ENCODE measurements around the gene ERC1.

ERC1 gene

DNA sequence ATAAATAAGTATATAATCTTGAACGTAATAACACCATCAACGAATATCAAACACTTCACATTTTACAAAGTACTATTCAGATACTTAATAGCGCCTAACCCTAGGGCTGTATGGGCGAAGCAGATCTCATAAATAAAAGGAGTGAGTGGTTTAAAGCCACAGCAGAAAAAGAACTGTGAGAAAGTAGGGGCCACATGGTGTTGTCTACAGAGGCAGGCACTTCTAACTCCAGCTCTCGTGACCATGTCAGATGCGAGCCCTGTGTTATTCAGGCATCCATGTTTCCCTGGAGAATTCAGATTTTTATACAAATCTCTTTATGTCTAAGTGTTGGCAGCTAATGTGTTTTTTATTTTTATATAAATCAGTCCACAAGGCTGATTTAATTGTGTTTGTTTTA lies 391.1 kb downstream of the ERC1 start:
- DNase-seq, result no peak
- Histone ChIP-seq H3K4me3 (ENCODE audit: low read depth, low read length) (no peak overlapping the region), H3K36me3 (peaks cover under 1% of the 10 kb centered on the region), H3K27ac (no peak overlapping the region), H3K9me3 (ENCODE audit: severe bottlenecking) (no peaks in the 10 kb centered on the region), H3K27me3 (ENCODE audit: insufficient read depth, low read depth, severe bottlenecking) (no peaks in the 10 kb centered on the region)
- TF ChIP-seq, protein P1, sequence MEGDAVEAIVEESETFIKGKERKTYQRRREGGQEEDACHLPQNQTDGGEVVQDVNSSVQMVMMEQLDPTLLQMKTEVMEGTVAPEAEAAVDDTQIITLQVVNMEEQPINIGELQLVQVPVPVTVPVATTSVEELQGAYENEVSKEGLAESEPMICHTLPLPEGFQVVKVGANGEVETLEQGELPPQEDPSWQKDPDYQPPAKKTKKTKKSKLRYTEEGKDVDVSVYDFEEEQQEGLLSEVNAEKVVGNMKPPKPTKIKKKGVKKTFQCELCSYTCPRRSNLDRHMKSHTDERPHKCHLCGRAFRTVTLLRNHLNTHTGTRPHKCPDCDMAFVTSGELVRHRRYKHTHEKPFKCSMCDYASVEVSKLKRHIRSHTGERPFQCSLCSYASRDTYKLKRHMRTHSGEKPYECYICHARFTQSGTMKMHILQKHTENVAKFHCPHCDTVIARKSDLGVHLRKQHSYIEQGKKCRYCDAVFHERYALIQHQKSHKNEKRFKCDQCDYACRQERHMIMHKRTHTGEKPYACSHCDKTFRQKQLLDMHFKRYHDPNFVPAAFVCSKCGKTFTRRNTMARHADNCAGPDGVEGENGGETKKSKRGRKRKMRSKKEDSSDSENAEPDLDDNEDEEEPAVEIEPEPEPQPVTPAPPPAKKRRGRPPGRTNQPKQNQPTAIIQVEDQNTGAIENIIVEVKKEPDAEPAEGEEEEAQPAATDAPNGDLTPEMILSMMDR (IDR thresholded peaks at IDR 0.05; ENCODE audit: low read depth, low read length), result no peak

DNA sequence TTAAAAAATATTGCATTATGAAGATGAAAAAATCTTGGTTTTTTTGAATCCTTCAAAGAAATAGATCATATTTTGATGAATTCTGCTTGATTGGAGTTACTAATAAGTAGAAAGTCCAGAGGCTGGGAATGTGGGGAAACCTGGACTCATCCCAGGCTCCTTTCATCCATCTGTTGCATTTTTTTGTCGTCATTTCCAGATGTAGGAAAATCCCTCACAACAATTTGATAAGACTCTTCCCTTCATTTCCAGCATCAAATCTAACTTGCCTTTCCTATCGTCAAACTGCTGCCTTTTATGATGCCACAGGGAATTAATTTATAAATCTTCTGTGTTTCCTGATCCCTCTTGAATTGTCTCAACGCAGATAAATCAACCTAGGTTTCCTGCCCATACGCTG lies 391.8 kb downstream of the ERC1 start:
- no peak for DNase-seq
- TF ChIP-seq, protein P1 (IDR thresholded peaks at IDR 0.05; ENCODE audit: low read depth, low read length), result no peak
- Histone ChIP-seq H3K27ac (no peak overlapping the region), H3K27me3 (ENCODE audit: insufficient read depth, low read depth, severe bottlenecking) (no peaks in the 10 kb centered on the region), H3K4me3 (ENCODE audit: low read depth, low read length) (no peak overlapping the region), H3K9me3 (ENCODE audit: severe bottlenecking) (no peaks in the 10 kb centered on the region), H3K36me3 (no peaks in the 10 kb centered on the region; the same call in 1 of the 2 replicates)

DNA sequence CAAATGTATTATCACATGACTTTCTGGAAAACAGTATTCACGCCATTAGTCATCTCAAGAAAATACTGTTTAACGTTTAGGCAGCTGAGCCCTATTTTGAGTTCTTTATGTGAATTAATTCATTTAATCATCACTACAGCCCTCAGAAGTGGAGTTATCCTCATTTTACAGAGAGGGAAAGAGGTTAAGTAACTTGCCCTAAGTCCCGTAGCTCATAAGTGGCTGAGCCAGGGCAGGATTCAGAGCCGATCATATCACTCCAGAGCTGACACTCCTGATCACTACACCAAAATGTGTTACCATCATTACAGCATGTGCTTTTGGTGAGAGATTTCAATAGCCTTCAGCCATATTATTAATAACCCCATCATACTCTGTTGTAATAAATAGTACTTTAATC lies 392.7 kb downstream of the ERC1 start:
- Histone ChIP-seq H3K27me3 (ENCODE audit: insufficient read depth, low read depth, severe bottlenecking) (no peaks in the 10 kb centered on the region), H3K4me3 (ENCODE audit: low read depth, low read length) (no peak overlapping the region), H3K36me3 (no peaks in the 10 kb centered on the region; the same call in 1 of the 2 replicates), H3K27ac (no peak overlapping the region), H3K9me3 (ENCODE audit: severe bottlenecking) (no peaks in the 10 kb centered on the region)
- TF ChIP-seq, protein P1 (IDR thresholded peaks at IDR 0.05; ENCODE audit: low read depth, low read length), result no peak
- DNase-seq, result no peak

DNA sequence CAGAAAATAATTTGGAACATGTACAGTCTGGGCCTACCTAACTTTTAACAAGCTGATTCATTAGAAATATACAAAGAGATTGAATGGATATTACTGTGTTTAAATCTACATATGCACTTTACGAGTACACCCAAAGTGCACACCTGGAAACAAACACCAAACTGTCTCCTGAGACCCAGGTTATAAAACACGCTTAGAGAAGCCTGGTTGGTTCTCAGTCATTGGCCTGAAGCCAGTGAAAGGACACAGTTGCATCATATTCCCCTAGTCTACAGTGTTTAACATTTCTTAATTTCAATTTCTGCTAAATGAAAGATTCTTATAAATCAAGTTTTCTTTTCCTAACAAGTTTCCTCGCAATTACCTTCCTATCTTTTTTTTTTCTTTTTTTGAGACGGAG lies 393.9 kb downstream of the ERC1 start:
- no peaks in the 10 kb centered on the region for H3K27me3 ChIP-seq (ENCODE audit: insufficient read depth, low read depth, severe bottlenecking)
- no peak for DNase-seq
- TF ChIP-seq, protein P1 (IDR thresholded peaks at IDR 0.05; ENCODE audit: low read depth, low read length), result no peak
- no peaks in the 10 kb centered on the region; the same call in 1 of the 2 replicates for H3K36me3 ChIP-seq
- no peak overlapping the region for H3K27ac ChIP-seq
- H3K9me3 ChIP-seq (ENCODE audit: severe bottlenecking), result no peaks in the 10 kb centered on the region
- H3K4me3 ChIP-seq (ENCODE audit: low read depth, low read length), result no peak overlapping the region

DNA sequence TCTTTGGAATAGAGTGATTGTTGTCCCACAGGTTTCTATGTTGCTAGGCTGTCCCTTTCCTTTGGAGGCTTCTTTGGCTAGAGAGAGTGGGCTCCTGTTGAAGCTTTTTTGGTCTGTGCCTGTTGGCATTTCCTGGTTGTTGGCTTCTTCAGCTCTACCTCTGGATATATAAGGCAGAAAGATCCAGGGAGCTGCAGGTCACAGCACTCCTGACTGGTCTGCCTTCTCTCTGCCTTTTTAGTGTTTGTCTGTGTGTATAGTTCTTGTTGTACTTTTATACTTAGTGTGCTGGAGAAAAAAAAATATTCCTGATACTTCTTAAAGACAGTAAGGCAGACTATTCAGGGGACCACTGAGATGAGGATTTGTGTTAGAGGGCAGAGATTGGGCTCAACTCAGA lies 400.7 kb downstream of the ERC1 start:
- H3K9me3 ChIP-seq (ENCODE audit: severe bottlenecking), result peaks cover 19% of the 10 kb centered on the region
- H3K4me3 ChIP-seq (ENCODE audit: low read depth, low read length), result no peak overlapping the region
- DNase-seq, result no peak
- no peak overlapping the region for H3K27ac ChIP-seq
- H3K27me3 ChIP-seq (ENCODE audit: insufficient read depth, low read depth, severe bottlenecking), result no peaks in the 10 kb centered on the region
- H3K36me3 ChIP-seq, result peaks cover 3% of the 10 kb centered on the region; the same call in 1 of the 2 replicates
- TF ChIP-seq, protein P1 (IDR thresholded peaks at IDR 0.05; ENCODE audit: low read depth, low read length), result no peak

DNA sequence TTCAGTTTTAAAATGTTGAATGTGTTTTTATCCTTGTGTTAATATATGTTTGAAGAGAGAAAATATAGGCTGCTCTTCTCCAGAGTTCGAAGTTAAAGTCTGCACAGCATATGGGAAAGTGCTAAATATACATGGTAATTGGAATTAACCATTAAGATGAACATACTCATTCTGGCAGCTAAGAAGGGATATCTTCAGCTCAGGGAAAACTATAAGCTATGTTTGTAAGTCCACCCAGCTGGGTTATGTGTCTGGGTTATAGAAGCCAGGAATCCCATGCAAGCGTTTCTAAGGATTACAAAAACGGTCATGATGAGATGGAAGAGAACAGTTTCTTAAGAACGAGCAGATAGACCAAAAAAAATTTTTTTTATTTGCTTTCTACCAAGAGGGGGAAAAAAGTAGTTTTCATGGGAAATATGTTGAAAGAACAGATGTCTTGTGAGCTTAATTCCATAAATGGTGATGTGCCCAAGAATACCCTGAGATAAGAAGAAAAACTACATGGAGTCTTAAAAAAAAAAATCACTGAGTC lies 404.5 kb downstream of the ERC1 start:
- TF ChIP-seq, protein P1 (IDR thresholded peaks at IDR 0.05; ENCODE audit: low read depth, low read length), result no peak
- H3K27me3 ChIP-seq (ENCODE audit: insufficient read depth, low read depth, severe bottlenecking), result no peaks in the 10 kb centered on the region
- H3K4me3 ChIP-seq (ENCODE audit: low read depth, low read length), result no peak overlapping the region
- 0 out of 2 replicates have a peak, but pooled peaks cover 3% of the 10 kb centered on the region for H3K36me3 ChIP-seq
- DNase-seq, result no peak
- H3K9me3 ChIP-seq (ENCODE audit: severe bottlenecking), result peaks cover 19% of the 10 kb centered on the region
- H3K27ac ChIP-seq, result no peak overlapping the region

Measured in WERI-Rb-1 (cell line).